NCI-H345 treated with DMSO at 0.1 percent for 48 hours (cell line): Measurements from ENCODE around the gene TMEM165.
"Not testable (repeated sequence)": the region's sequence is repeated elsewhere in the genome, so short reads cannot be mapped to it uniquely, and the experiment has no call there.

ENCODE experiments used
- DNase-seq: peaks from one replicate; lab custom pipeline; 2025; ENCODE audit not compliant: unreplicated experiment; lab: John Stamatoyannopoulos, UW

Gene TMEM165

GRCh38 chr4:55395529-55396307, at the start of gene TMEM165:
Gene TMEM165 (plus strand): TSS chr4:55395957. CDS start chr4:55396190, 233 bp downstream.
- peak; percentile 78 for DNase-seq

GRCh38 chr4:55345980-55346850, 49.5 kb upstream of the TMEM165 start, which contains the start of gene SRD5A3:
Gene SRD5A3 (plus strand): TSS chr4:55346242. CDS start chr4:55346337, 95 bp downstream.
- DNase-seq = peak; percentile 32

GRCh38 chr4:55346851-55347255, 48.9 kb upstream of the TMEM165 start:
- no peak for DNase-seq

GRCh38 chr4:55347610-55348228, 48.0 kb upstream of the TMEM165 start:
- DNase-seq = no peak

- no peak for DNase-seq
Observed at GRCh38 chr4:55348466-55348865, 47.3 kb upstream of the TMEM165 start.

- not testable (repeated sequence) for DNase-seq
Observed at GRCh38 chr4:55350870-55351269, 44.9 kb upstream of the TMEM165 start.

GRCh38 chr4:55351824-55352223, 43.9 kb upstream of the TMEM165 start:
- DNase-seq = no peak

GRCh38 chr4:55352726-55353125, 43.0 kb upstream of the TMEM165 start:
- no peak for DNase-seq

GRCh38 chr4:55353228-55353747, 42.5 kb upstream of the TMEM165 start:
- not testable (repeated sequence) for DNase-seq

- DNase-seq = no peak
Observed at GRCh38 chr4:55354648-55355047, 41.1 kb upstream of the TMEM165 start.

GRCh38 chr4:55355555-55355954, 40.2 kb upstream of the TMEM165 start:
- peak; percentile 23 for DNase-seq

GRCh38 chr4:55356991-55357461, 38.7 kb upstream of the TMEM165 start:
- no peak for DNase-seq

GRCh38 chr4:55358246-55358645, 37.5 kb upstream of the TMEM165 start:
- no peak for DNase-seq

- no peak for DNase-seq
Observed at GRCh38 chr4:55358668-55359067, 37.1 kb upstream of the TMEM165 start.

GRCh38 chr4:55359397-55359916, 36.3 kb upstream of the TMEM165 start:
- no peak for DNase-seq

- not testable (repeated sequence) for DNase-seq
Observed at GRCh38 chr4:55362938-55363337, 32.8 kb upstream of the TMEM165 start.

- DNase-seq = no peak
Observed at GRCh38 chr4:55363691-55364351, 31.9 kb upstream of the TMEM165 start.

GRCh38 chr4:55364691-55365344, 30.9 kb upstream of the TMEM165 start:
- no peak for DNase-seq

- no peak for DNase-seq
Observed at GRCh38 chr4:55365345-55365728, 30.4 kb upstream of the TMEM165 start.

- no peak for DNase-seq
Observed at GRCh38 chr4:55366621-55367020, 29.1 kb upstream of the TMEM165 start.
